Measurements from ENCODE around the gene SLFN13. TPM values are rescaled to one million over a fixed set of nuclear protein-coding genes. Genes with fewer than 3 reads are reported as not detected.
A peak's percentile ranks its signal among the peaks of the same experiment; 100 is the strongest.

Gene SLFN13
- total RNA-seq, 1 experiment from 2014 or later: 19.7 TPM

DNA sequence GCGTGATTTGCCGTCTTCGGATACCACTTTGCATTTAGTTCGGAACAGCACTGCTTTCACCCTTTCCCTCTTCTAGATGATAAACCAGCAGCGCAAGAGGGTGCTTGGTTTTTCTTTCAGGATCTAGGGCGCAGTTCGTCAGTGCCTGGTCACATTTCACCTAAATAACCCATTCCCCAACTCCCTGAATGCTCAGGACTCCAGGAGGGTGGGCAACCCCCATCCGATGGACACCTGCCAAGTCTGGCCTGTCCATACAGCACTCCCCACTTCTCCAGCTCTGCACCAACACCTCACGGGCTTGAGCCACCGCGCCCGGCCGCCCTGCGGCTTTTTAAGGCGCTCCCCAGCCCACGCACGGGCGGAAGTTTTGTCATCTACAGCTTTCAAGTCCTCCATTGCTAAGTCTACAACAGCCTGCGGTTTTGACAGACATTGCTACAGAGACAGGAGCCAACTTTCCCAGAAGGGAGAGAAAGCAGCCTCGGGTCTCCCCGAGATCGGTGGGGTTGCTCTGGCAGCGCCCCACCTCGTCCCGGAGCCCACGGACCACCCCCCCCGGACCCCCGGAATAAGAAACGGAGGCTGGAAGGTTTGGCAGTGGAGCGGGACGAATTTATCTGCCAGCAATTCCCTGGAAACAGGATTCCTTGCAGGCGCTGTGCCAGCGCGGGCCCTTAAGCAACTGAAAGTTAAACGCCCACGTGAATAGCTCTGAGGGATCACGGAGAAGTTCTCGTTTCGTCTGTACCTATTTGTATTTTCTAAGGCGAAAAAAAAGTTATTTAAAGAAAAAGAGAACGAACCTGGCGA lies 38.6 kb upstream of the SLFN13 start:
- Mint-ChIP-seq H3K27ac (no peak overlapping the region), H3K4me3 (peak overlapping the region; percentile 64), H3K36me3 (no peaks in the 10 kb centered on the region), H3K4me1 (peaks cover 39% of the 10 kb centered on the region), H3K27me3 (ENCODE audit: low read depth) (peaks cover 100% of the 10 kb centered on the region), H3K9me3 (no peaks in the 10 kb centered on the region)
- ATAC-seq: no peak
- ChIA-PET POLR2A (interaction anchor here (1.7 kb wide), 1 partner anchor 174 kb away, joined by 4 read pairs; no protein-coding TSS in a partner anchor), CTCF (interaction anchor here (0.9 to 3.4 kb wide), 9 partner anchors 11 to 261 kb away, joined by 3 to 51 read pairs (median 6); partner anchors contain the start of gene SLFN13)
- DNase-seq (ENCODE audit: low spot score): no peak
- no peak for TF ChIP-seq RORB (CRISPR knock-in tag; IDR thresholded peaks at IDR 0.05)

DNA sequence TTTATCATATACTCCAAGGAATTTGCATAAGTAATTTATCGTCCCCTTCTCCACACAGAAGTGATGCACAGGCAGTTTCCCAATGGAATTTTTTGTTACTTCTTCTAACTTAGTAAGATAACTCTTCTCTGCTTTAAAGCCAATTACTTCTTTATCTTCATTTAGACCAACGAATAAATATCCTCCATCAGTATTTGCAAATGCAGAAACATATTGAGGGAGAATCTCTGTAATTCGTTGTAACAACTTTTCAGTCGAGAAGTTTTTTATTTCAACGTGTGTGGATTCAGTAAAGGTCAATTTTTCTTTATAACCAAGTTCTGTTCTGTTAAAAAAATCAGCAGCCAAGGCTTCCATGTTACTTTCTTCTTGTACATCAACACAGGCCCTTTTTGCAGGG lies 30.7 kb upstream of the SLFN13 start:
- Mint-ChIP-seq H3K4me3 (no peak overlapping the region), H3K27me3 (ENCODE audit: low read depth) (peaks cover 91% of the 10 kb centered on the region), H3K9me3 (no peaks in the 10 kb centered on the region), H3K27ac (no peak overlapping the region), H3K36me3 (no peaks in the 10 kb centered on the region), H3K4me1 (no peaks in the 10 kb centered on the region)
- TF ChIP-seq SP1 (CRISPR knock-in tag; conservative IDR thresholded peaks at IDR 0.05): no peak
- POLR2A ChIA-PET: no interaction called here
- CTCF ChIA-PET: interaction anchor here (0.6 kb wide), 1 partner anchor 190 kb away, joined by 3 read pairs; no protein-coding TSS in a partner anchor
- DNase-seq (ENCODE audit: low spot score) (no peak), ATAC-seq (no peak)

DNA sequence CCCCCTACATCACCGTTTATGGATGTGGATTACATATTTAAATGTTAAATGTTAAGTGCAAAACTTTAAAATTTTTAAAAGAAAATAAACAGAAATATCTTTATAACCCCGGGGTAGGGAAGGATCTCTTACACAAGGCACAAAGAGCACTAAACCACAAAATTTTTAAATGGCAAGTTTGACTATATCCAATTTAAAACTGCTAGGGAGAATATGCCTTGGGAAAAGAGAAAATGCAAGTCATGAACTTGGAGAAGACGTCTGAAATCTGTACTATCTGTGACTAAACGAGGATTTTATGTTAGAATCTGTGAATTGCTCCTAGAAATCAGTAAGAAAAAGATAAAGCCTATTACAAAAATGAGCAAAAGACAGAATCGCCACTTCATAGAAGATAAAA lies 28.7 kb upstream of the SLFN13 start:
- TF ChIP-seq, protein P1, sequence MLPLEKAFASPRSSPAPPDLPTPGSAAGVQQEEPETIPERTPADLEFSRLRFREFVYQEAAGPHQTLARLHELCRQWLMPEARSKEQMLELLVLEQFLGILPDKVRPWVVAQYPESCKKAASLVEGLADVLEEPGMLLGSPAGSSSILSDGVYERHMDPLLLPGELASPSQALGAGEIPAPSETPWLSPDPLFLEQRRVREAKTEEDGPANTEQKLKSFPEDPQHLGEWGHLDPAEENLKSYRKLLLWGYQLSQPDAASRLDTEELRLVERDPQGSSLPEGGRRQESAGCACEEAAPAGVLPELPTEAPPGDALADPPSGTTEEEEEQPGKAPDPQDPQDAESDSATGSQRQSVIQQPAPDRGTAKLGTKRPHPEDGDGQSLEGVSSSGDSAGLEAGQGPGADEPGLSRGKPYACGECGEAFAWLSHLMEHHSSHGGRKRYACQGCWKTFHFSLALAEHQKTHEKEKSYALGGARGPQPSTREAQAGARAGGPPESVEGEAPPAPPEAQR (CRISPR knock-in tag; IDR thresholded peaks at IDR 0.05): no peak
- TF ChIP-seq ELF4 (CRISPR knock-in tag; IDR thresholded peaks at IDR 0.05; ENCODE audit: low read depth): no peak
- TF ChIP-seq, protein P2, sequence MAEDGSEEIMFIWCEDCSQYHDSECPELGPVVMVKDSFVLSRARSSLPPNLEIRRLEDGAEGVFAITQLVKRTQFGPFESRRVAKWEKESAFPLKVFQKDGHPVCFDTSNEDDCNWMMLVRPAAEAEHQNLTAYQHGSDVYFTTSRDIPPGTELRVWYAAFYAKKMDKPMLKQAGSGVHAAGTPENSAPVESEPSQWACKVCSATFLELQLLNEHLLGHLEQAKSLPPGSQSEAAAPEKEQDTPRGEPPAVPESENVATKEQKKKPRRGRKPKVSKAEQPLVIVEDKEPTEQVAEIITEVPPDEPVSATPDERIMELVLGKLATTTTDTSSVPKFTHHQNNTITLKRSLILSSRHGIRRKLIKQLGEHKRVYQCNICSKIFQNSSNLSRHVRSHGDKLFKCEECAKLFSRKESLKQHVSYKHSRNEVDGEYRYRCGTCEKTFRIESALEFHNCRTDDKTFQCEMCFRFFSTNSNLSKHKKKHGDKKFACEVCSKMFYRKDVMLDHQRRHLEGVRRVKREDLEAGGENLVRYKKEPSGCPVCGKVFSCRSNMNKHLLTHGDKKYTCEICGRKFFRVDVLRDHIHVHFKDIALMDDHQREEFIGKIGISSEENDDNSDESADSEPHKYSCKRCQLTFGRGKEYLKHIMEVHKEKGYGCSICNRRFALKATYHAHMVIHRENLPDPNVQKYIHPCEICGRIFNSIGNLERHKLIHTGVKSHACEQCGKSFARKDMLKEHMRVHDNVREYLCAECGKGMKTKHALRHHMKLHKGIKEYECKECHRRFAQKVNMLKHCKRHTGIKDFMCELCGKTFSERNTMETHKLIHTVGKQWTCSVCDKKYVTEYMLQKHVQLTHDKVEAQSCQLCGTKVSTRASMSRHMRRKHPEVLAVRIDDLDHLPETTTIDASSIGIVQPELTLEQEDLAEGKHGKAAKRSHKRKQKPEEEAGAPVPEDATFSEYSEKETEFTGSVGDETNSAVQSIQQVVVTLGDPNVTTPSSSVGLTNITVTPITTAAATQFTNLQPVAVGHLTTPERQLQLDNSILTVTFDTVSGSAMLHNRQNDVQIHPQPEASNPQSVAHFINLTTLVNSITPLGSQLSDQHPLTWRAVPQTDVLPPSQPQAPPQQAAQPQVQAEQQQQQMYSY (CRISPR knock-in tag; IDR thresholded peaks at IDR 0.05): no peak
- TF ChIP-seq GTF2I (CRISPR knock-in tag; conservative IDR thresholded peaks at IDR 0.05): no peak
- TF ChIP-seq TEAD4 (CRISPR knock-in tag; IDR thresholded peaks at IDR 0.05): no peak
- TF ChIP-seq IRF2 (CRISPR knock-in tag; IDR thresholded peaks at IDR 0.05; ENCODE audit: borderline replicate concordance, low read depth): no peak
- TF ChIP-seq CBFB (CRISPR knock-in tag; IDR thresholded peaks at IDR 0.05; ENCODE audit: low read depth): no peak
- TF ChIP-seq, protein P3, sequence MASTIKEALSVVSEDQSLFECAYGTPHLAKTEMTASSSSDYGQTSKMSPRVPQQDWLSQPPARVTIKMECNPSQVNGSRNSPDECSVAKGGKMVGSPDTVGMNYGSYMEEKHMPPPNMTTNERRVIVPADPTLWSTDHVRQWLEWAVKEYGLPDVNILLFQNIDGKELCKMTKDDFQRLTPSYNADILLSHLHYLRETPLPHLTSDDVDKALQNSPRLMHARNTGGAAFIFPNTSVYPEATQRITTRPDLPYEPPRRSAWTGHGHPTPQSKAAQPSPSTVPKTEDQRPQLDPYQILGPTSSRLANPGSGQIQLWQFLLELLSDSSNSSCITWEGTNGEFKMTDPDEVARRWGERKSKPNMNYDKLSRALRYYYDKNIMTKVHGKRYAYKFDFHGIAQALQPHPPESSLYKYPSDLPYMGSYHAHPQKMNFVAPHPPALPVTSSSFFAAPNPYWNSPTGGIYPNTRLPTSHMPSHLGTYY (CRISPR knock-in tag; IDR thresholded peaks at IDR 0.05): no peak
- TF ChIP-seq TCF7 (CRISPR knock-in tag; IDR thresholded peaks at IDR 0.05; ENCODE audit: low read depth): no peak
- no peak for TF ChIP-seq RORB (CRISPR knock-in tag; IDR thresholded peaks at IDR 0.05)
- H3K27ac Mint-ChIP-seq: no peak overlapping the region
- H3K9me3 Mint-ChIP-seq: no peaks in the 10 kb centered on the region
- no peak for ATAC-seq
- no peak for DNase-seq (ENCODE audit: low spot score)
- ChIA-PET CTCF (no interaction called here), POLR2A (no interaction called here)
- H3K36me3 Mint-ChIP-seq: no peaks in the 10 kb centered on the region
- H3K27me3 Mint-ChIP-seq (ENCODE audit: low read depth): peaks cover 91% of the 10 kb centered on the region
- no peaks in the 10 kb centered on the region for H3K4me1 Mint-ChIP-seq
- no peak overlapping the region for H3K4me3 Mint-ChIP-seq

DNA sequence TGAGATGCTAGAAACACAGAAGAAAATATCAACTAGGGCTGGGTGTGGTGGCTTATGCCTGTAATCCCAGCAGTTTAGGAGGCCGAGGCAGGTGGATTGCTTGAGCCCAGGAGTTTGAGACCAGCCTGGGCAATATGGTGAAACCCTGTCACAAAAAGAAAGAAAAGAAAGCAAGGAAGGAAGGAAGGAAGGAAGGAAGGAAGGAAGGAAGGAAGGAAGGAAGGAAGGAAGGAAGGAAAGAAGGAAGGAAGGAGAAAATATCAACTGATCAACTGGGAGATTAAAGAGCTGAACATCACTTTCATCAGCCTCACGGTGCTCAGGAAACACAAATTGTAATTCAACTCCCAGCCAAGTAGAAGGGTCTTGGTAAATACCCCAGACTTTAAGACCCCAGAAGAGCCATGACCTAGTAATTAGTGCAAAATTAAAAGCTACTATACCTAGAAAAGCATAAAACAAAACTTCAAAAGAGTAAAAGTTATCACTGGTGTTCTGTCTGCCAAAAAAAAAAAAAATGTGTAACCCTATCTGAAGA lies 27.8 kb upstream of the SLFN13 start:
- no peaks in the 10 kb centered on the region for H3K36me3 Mint-ChIP-seq
- POLR2A ChIA-PET: interaction anchor here (0.6 kb wide), 1 partner anchor 16 kb away, joined by 3 read pairs; no protein-coding TSS in a partner anchor
- H3K9me3 Mint-ChIP-seq: no peaks in the 10 kb centered on the region
- no peaks in the 10 kb centered on the region for H3K4me1 Mint-ChIP-seq
- H3K27ac Mint-ChIP-seq: no peak overlapping the region
- no peak for ATAC-seq
- H3K4me3 Mint-ChIP-seq: no peak overlapping the region
- CTCF ChIA-PET: no interaction called here
- DNase-seq (ENCODE audit: low spot score): no peak
- H3K27me3 Mint-ChIP-seq (ENCODE audit: low read depth): peaks cover 88% of the 10 kb centered on the region
- TF ChIP-seq ZNF219 (CRISPR knock-in tag; IDR thresholded peaks at IDR 0.05; ENCODE audit: borderline replicate concordance): no peak
- TF ChIP-seq, protein P4, sequence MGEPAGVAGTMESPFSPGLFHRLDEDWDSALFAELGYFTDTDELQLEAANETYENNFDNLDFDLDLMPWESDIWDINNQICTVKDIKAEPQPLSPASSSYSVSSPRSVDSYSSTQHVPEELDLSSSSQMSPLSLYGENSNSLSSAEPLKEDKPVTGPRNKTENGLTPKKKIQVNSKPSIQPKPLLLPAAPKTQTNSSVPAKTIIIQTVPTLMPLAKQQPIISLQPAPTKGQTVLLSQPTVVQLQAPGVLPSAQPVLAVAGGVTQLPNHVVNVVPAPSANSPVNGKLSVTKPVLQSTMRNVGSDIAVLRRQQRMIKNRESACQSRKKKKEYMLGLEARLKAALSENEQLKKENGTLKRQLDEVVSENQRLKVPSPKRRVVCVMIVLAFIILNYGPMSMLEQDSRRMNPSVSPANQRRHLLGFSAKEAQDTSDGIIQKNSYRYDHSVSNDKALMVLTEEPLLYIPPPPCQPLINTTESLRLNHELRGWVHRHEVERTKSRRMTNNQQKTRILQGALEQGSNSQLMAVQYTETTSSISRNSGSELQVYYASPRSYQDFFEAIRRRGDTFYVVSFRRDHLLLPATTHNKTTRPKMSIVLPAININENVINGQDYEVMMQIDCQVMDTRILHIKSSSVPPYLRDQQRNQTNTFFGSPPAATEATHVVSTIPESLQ (CRISPR knock-in tag; IDR thresholded peaks at IDR 0.05): no peak
- TF ChIP-seq, protein P5, sequence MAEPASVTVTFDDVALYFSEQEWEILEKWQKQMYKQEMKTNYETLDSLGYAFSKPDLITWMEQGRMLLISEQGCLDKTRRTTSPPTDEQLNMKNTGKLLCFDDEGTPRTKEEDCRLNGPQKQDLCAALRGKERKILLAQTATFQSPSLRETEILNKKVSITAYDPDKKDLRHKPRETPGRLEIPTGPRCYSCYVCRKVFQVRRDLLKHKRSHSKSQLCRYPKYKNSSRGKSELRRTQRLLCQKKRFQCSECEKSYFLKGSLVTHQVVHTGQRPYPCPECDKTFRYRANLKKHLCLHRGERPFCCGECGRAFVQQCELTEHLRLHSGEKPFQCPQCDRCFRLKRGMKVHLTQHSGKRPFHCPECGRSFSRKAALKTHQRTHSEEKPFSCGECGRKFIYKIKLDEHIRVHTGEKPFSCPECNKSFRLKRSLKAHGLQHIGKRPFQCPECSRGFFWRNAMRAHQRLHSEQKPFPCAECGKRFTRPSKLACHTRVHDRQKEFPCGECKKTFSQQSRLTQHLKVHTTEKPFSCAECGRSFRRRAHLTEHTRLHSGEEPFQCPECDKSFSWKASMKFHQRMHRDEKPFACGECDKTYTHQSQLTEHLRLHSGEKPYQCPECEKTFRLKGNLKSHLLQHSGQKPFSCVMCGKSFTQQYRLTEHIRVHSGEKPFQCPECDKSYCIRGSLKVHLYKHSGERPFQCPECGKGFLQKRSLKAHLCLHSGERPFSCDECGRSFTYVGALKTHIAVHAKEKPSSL (CRISPR knock-in tag; conservative IDR thresholded peaks at IDR 0.05): no peak
